ENCODE measurements around the gene VASH2.

Gene VASH2

GRCh38 chr1:212933815-212934471 lies 16.4 kb upstream of the VASH2 start:
- no peak for DNase-seq

GRCh38 chr1:212935387-212935981 lies 14.9 kb upstream of the VASH2 start:
- no peak for DNase-seq

- no peak for DNase-seq
These were observed 13.3 kb upstream of the VASH2 start for GRCh38 chr1:212937034-212937433.

- DNase-seq, result no peak
These were observed 11.5 kb upstream of the VASH2 start for GRCh38 chr1:212938846-212939245.

GRCh38 chr1:212941452-212941851 lies 8.9 kb upstream of the VASH2 start:
- DNase-seq, result no peak

- no peak for DNase-seq
These were observed 7.5 kb upstream of the VASH2 start for GRCh38 chr1:212942679-212943392.

GRCh38 chr1:212943393-212943710 lies 7.0 kb upstream of the VASH2 start:
- no peak for DNase-seq

- no peak for DNase-seq
These were observed 6.0 kb upstream of the VASH2 start for GRCh38 chr1:212944229-212944901.

GRCh38 chr1:212945056-212945455 lies 5.3 kb upstream of the VASH2 start:
- DNase-seq, result no peak

GRCh38 chr1:212945463-212946160 lies 4.7 kb upstream of the VASH2 start:
- DNase-seq, result no peak

GRCh38 chr1:212946872-212947271 lies 3.5 kb upstream of the VASH2 start:
- DNase-seq, result no peak

GRCh38 chr1:212949771-212950170 lies 570 bp upstream of the VASH2 start:
- no peak for DNase-seq

GRCh38 chr1:212951126-212951946 lies 995 bp downstream of the VASH2 start:
- DNase-seq, result no peak

GRCh38 chr1:212951947-212952640 lies 1.8 kb downstream of the VASH2 start:
- no peak for DNase-seq

GRCh38 chr1:212952641-212952976 lies 2.3 kb downstream of the VASH2 start:
- no peak for DNase-seq

GRCh38 chr1:212953321-212953720 lies 3.0 kb downstream of the VASH2 start:
- DNase-seq, result no peak

- no peak for DNase-seq
These were observed 4.2 kb downstream of the VASH2 start for GRCh38 chr1:212954514-212954913.

GRCh38 chr1:212955098-212955497 lies 4.8 kb downstream of the VASH2 start:
- DNase-seq, result no peak

- no peak for DNase-seq
These were observed 5.8 kb downstream of the VASH2 start for GRCh38 chr1:212955961-212956620.

GRCh38 chr1:212957546-212957945 lies 7.2 kb downstream of the VASH2 start:
- DNase-seq, result no peak

- no peak for DNase-seq
These were observed 7.8 kb downstream of the VASH2 start for GRCh38 chr1:212958175-212958574.

All from OCI-M1 (cell line).